Neural progenitor cell (in vitro differentiated cells): ENCODE measurements around the gene GPR15. TPM values are rescaled to one million over a fixed set of nuclear protein-coding genes. Genes with fewer than 3 reads are reported as not detected.

Experiments
- DNase-seq: peaks from one replicate; pipeline ENCODE4 v3.0.0-alpha.2; 2016; ENCODE audit warnings: low spot score
- H2AFZ ChIP-seq: fragments of 200-600 bp; sonication (generic); replicated peaks from 2 replicates; pipeline ENCODE4 v1.6.1; 2016; ENCODE audit warnings: antibody characterized with exemption
- H3F3A ChIP-seq: fragments of 200-600 bp; sonication (generic); 2 replicates; pipeline ENCODE4 v1.6.1; 2016; ENCODE audit warnings: antibody characterized with exemption, low read depth
- H3K27ac ChIP-seq: fragments of 200-600 bp; sonication (generic); 2 replicates; pipeline ENCODE4 v1.5.1; 2016; ENCODE audit warnings: mild to moderate bottlenecking
- H3K27me3 ChIP-seq: fragments of 200-600 bp; sonication (generic); 2 replicates; pipeline ENCODE4 v1.6.1; 2016; ENCODE audit warnings: mild to moderate bottlenecking, moderate library complexity
- H3K36me3 ChIP-seq: fragments of 200-600 bp; sonication (generic); 2 replicates; pipeline ENCODE4 v1.5.1; 2016
- H3K4me1 ChIP-seq: fragments of 200-600 bp; sonication (generic); 2 replicates; pipeline ENCODE4 v1.6.1; 2016; ENCODE audit warnings: mixed run types
- H3K4me2 ChIP-seq: fragments of 200-600 bp; sonication (generic); 2 replicates; pipeline ENCODE4 v1.6.1; 2016
- H3K4me3 ChIP-seq: fragments of 200-600 bp; sonication (generic); 2 replicates; pipeline ENCODE4 v1.5.1; 2016
- H3K79me2 ChIP-seq: fragments of 200-600 bp; sonication (generic); 2 replicates; pipeline ENCODE4 v1.6.1; 2016; ENCODE audit warnings: low read depth
- H3K9ac ChIP-seq: fragments of 200-600 bp; sonication (generic); 2 replicates; pipeline ENCODE4 v1.6.1; 2016
- H3K9me3 ChIP-seq: fragments of 200-600 bp; sonication (generic); 2 replicates; pipeline ENCODE4 v1.5.1; 2016; ENCODE audit warnings: low read depth
- H4K20me1 ChIP-seq: fragments of 200-600 bp; sonication (generic); 2 replicates; pipeline ENCODE4 v1.6.1; 2016; ENCODE audit warnings: low read depth
- H3K27ac Mint-ChIP-seq: 3 replicates; pipeline ENCODE4 v1.8.0; 2021; ENCODE audit warnings: mixed read lengths
- H3K27me3 Mint-ChIP-seq: 2 replicates; pipeline ENCODE4 v1.8.0; 2022; ENCODE audit warnings: low read depth, mild to moderate bottlenecking, inconsistent platforms, moderate library complexity, mixed read lengths; ENCODE audit not compliant: insufficient read depth
- H3K36me3 Mint-ChIP-seq: 3 replicates; pipeline ENCODE4 v1.8.0; 2021; ENCODE audit warnings: mixed read lengths
- H3K4me1 Mint-ChIP-seq: 3 replicates; pipeline ENCODE4 v1.8.0; 2021; ENCODE audit warnings: mixed read lengths
- H3K4me3 Mint-ChIP-seq: 3 replicates; pipeline ENCODE4 v1.8.0; 2021; ENCODE audit warnings: mild to moderate bottlenecking, moderate library complexity, mixed read lengths
- H3K9me3 Mint-ChIP-seq: 3 replicates; pipeline ENCODE4 v1.8.0; 2020; ENCODE audit warnings: mixed read lengths
- CTCF ChIP-seq: fragments of 200-600 bp; sonication (generic); IDR thresholded peaks from 2 replicates; pipeline ENCODE4 v1.5.1; 2017; ENCODE audit warnings: antibody characterized with exemption, mild to moderate bottlenecking
- EZH2 ChIP-seq: fragments of 200-600 bp; sonication (generic); IDR thresholded peaks from 2 replicates; pipeline ENCODE4 v1.6.1; 2017; ENCODE audit warnings: antibody characterized with exemption, mild to moderate bottlenecking, moderate library complexity
- EZH2phosphoT487 ChIP-seq: fragments of 200-600 bp; sonication (generic); IDR thresholded peaks from 2 replicates; pipeline ENCODE4 v1.6.1; 2017; ENCODE audit warnings: antibody characterized with exemption
- total RNA-seq: library from RNA; depleted of rRNA; stranded (reverse); fragments of >200 nt; gene quantifications from 2 replicates; pipeline ENCODE4 v1.2.3, GENCODE V29; 2015; ENCODE audit warnings: low replicate concordance

Gene GPR15
- total RNA-seq, 1 donor from 2014 or later, result not detected

DNA sequence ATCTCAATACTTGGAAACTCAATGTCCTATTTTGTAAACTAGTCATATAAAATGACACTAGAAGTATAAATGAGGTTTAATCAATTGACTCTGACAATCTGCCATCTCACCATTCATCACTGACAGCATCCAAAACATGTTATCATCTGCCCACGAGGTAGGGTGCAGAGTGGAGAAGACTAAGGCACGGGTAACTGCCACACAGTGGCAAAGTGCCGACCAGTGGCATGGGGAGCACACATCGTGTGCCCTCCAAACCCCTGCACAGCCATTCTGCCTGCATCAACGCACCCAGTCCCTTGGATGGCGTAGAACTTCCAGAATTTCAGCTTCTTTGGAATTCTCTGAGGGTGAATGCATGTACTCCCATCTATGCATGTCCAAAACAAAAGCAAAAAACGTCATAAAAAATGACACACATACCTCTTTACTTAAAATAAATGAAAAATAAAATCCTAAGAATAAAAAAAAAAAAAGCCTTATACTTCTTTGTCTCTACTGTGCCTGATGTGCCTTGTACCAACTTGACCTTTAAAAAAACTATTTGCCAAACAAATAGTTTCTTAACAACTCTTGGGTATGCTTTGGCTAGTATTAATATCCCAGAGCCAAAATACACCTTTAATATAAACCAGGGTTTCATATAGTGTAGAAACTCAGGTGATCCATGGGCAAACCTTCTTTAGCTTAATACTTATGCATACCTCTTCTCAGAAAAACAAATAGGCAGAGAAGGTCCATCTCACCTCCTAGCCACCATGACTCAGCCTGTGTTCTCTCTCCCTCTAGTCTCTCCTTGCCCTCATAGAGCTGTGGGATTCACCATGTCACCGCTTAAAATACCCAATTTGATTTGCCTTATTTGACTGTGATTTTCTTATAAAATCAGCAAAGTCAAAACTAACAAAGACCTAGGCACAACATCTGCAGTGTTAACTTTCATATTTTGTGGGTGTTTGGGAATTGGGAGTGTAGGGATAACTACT is 48.9 kb downstream of the GPR15 start:
- no peak for TF ChIP-seq CTCF
- TF ChIP-seq EZH2, result no peak
- TF ChIP-seq EZH2phosphoT487, result no peak
- Histone ChIP-seq H3K4me1 (no peaks in the 10 kb centered on the region), H3K9ac (no peak overlapping the region), H3K27me3 (no peaks in the 10 kb centered on the region), H3K9me3 (no peaks in the 10 kb centered on the region), H3K27ac (no peak overlapping the region), H3F3A (no peaks in the 10 kb centered on the region), H3K4me3 (no peak overlapping the region), H4K20me1 (no peaks in the 10 kb centered on the region), H2AFZ (no peak overlapping the region), H3K36me3 (no peaks in the 10 kb centered on the region), H3K79me2 (no peaks in the 10 kb centered on the region), H3K4me2 (no peak overlapping the region)
- Mint-ChIP-seq H3K4me3 (no peak overlapping the region), H3K36me3 (peaks cover 25% of the 10 kb centered on the region), H3K27me3 (no peaks in the 10 kb centered on the region), H3K4me1 (peaks cover 5% of the 10 kb centered on the region), H3K9me3 (no peaks in the 10 kb centered on the region), H3K27ac (no peak overlapping the region)
- no peak for DNase-seq

DNA sequence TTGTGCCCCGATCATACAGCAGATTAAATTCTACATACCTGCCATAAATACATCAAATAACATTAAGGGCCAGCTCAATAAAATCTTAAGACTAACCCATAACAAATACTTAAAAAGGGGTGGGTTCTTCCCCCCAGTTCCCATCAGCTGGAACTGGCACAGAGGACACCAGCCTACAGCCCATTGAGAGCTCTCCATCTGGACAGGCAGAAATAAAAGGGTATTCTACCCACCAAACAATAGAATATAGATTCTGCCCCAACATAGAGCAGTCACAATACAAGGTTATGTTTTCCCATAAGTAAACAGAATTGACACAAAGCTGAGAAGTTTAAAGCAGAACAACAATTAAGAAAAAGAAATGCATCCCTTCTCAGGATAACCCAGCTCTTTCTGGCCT is 49.7 kb downstream of the GPR15 start:
- H3K36me3 Mint-ChIP-seq, result peaks cover 25% of the 10 kb centered on the region
- H3K4me3 Mint-ChIP-seq, result no peak overlapping the region
- H3K27me3 Mint-ChIP-seq, result no peaks in the 10 kb centered on the region

GRCh38 chr3:98582042-98582441 is 50.3 kb downstream of the GPR15 start:
- H3K27ac ChIP-seq, result no peak overlapping the region
- no peak overlapping the region for H3K4me2 ChIP-seq
- H3K27me3 ChIP-seq, result no peaks in the 10 kb centered on the region
- no peak overlapping the region for H3K4me3 ChIP-seq
- no peak overlapping the region for H3K27ac Mint-ChIP-seq
- H3K9me3 Mint-ChIP-seq, result no peaks in the 10 kb centered on the region
- no peaks in the 10 kb centered on the region for H3K4me1 ChIP-seq
- no peak overlapping the region for H3K4me3 Mint-ChIP-seq
- no peaks in the 10 kb centered on the region for H3F3A ChIP-seq
- no peak for TF ChIP-seq EZH2phosphoT487
- no peak for TF ChIP-seq CTCF
- no peak for TF ChIP-seq EZH2
- H3K79me2 ChIP-seq, result no peaks in the 10 kb centered on the region
- H4K20me1 ChIP-seq, result no peaks in the 10 kb centered on the region
- H3K4me1 Mint-ChIP-seq, result peaks cover 7% of the 10 kb centered on the region
- no peaks in the 10 kb centered on the region for H3K9me3 ChIP-seq
- peaks cover 2% of the 10 kb centered on the region for H3K36me3 ChIP-seq
- H3K27me3 Mint-ChIP-seq, result no peaks in the 10 kb centered on the region
- no peak overlapping the region for H3K9ac ChIP-seq
- DNase-seq, result no peak
- H2AFZ ChIP-seq, result no peak overlapping the region
- peaks cover 24% of the 10 kb centered on the region for H3K36me3 Mint-ChIP-seq

More for the DNA sequence above, 49.7 kb downstream of the GPR15 start:
- Histone ChIP-seq H3K9ac (no peak overlapping the region), H3F3A (no peaks in the 10 kb centered on the region), H3K27me3 (no peaks in the 10 kb centered on the region), H3K79me2 (no peaks in the 10 kb centered on the region), H2AFZ (no peak overlapping the region), H3K9me3 (no peaks in the 10 kb centered on the region), H3K27ac (no peak overlapping the region), H3K4me1 (no peaks in the 10 kb centered on the region), H4K20me1 (no peaks in the 10 kb centered on the region), H3K4me3 (no peak overlapping the region), H3K4me2 (no peak overlapping the region), H3K36me3 (no peaks in the 10 kb centered on the region)
- Mint-ChIP-seq H3K27ac (no peak overlapping the region), H3K9me3 (no peaks in the 10 kb centered on the region), H3K4me1 (peaks cover 7% of the 10 kb centered on the region)
- DNase-seq, result no peak
- TF ChIP-seq EZH2, result no peak
- no peak for TF ChIP-seq CTCF
- no peak for TF ChIP-seq EZH2phosphoT487
